ENCODE measurements around the gene AKR1C1.

Gene AKR1C1

DNA sequence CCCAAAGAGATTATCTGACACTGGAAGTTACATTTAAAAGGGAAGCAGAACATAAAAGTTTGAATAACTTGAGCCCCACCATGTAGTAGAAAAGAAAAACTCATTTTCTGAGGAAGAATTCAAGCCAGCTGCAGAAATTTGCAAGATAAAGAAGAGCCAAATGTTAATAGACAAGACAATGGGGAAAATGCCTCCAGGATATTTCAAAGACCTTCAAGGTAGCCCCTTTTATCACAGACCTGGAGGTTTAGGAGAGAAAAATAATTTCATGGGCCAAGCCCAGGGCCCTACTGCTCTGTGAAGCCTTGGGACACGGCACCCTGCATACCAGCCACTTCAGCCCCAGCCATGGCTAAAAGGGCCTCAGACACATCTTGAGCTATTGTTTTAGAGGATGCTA lies 18.4 kb upstream of the AKR1C1 start:
- Histone ChIP-seq H3K4me3 (ENCODE audit: low read length) (no peak overlapping the region), H3K27ac (ENCODE audit: low read depth, low read length) (no peak overlapping the region)

DNA sequence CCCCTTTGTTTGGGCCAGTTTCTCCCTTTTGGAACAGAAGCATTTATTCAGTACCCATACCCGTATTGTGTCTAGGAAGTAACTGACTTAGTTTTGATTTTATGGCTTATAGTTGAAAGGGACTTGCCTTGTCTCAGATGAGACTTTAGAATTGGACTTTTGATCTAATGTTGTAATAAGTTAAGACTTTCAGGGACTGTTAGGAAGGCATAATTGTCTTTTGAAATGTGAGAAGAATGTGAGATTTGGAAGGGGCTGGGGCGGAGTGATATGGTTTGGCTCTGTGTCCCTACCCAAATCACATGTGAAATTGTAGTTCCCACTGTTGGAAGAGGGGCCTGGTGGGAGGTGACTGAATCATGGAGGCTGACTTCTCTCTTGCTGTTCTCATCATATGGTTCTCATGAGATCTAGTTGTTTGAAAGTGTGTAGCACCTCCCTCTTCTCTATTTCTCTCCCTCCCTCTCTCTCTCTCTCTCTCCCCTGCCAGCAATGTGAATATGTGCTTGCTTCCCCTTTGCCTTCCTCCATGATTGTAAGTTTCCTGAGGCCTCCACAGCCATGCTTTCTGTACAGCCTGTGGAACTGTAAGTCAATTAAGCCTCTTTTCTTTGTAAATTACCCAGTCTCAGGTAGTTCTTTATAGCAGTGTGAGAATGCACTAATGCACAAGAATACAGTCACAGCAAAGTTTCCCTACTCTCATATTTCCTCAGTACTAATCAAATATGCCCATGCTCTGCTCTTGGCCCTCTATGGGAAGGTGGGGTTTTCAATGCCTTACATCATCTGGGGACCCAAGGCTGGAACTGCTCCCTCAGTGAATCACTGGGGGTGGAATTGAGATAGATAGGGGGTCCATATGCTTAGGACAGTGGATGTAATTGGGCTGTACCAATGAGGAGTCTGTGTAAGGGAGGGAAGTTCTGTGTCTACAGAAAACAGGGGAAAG lies 17.2 kb upstream of the AKR1C1 start:
- TF ChIP-seq, protein P1, sequence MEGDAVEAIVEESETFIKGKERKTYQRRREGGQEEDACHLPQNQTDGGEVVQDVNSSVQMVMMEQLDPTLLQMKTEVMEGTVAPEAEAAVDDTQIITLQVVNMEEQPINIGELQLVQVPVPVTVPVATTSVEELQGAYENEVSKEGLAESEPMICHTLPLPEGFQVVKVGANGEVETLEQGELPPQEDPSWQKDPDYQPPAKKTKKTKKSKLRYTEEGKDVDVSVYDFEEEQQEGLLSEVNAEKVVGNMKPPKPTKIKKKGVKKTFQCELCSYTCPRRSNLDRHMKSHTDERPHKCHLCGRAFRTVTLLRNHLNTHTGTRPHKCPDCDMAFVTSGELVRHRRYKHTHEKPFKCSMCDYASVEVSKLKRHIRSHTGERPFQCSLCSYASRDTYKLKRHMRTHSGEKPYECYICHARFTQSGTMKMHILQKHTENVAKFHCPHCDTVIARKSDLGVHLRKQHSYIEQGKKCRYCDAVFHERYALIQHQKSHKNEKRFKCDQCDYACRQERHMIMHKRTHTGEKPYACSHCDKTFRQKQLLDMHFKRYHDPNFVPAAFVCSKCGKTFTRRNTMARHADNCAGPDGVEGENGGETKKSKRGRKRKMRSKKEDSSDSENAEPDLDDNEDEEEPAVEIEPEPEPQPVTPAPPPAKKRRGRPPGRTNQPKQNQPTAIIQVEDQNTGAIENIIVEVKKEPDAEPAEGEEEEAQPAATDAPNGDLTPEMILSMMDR (IDR thresholded peaks at IDR 0.05; ENCODE audit: low read depth, low read length, poor library complexity, severe bottlenecking), result no peak
- TF ChIP-seq EZH2phosphoT487 (IDR thresholded peaks at IDR 0.05; ENCODE audit: borderline replicate concordance, low read length), result no peak

More for the DNA sequence above, 18.4 kb upstream of the AKR1C1 start:
- Histone ChIP-seq H3K4me2 (ENCODE audit: low read length) (no peak overlapping the region), H3K79me2 (ENCODE audit: control insufficient read depth, low read length) (no peaks in the 10 kb centered on the region), H4K20me1 (ENCODE audit: control insufficient read depth, insufficient read depth, low read depth, low read length) (no peaks in the 10 kb centered on the region), H3F3A (ENCODE audit: control insufficient read depth, insufficient read depth) (no peaks in the 10 kb centered on the region), H3K4me1 (ENCODE audit: control insufficient read depth, low read length) (no peaks in the 10 kb centered on the region), H3K36me3 (ENCODE audit: control insufficient read depth, low read length) (no peaks in the 10 kb centered on the region), H3K27me3 (ENCODE audit: control insufficient read depth, low read length) (no peaks in the 10 kb centered on the region), H3K9me3 (ENCODE audit: control insufficient read depth, insufficient read depth, low read length) (no peaks in the 10 kb centered on the region), H3K9me2 (replicated peaks; ENCODE audit: control insufficient read depth, low read length) (no peaks in the 10 kb centered on the region)
- TF ChIP-seq, protein P1 (IDR thresholded peaks at IDR 0.05; ENCODE audit: low read depth, low read length, poor library complexity, severe bottlenecking), result no peak
- no peak for TF ChIP-seq EZH2phosphoT487 (IDR thresholded peaks at IDR 0.05; ENCODE audit: borderline replicate concordance, low read length)

DNA sequence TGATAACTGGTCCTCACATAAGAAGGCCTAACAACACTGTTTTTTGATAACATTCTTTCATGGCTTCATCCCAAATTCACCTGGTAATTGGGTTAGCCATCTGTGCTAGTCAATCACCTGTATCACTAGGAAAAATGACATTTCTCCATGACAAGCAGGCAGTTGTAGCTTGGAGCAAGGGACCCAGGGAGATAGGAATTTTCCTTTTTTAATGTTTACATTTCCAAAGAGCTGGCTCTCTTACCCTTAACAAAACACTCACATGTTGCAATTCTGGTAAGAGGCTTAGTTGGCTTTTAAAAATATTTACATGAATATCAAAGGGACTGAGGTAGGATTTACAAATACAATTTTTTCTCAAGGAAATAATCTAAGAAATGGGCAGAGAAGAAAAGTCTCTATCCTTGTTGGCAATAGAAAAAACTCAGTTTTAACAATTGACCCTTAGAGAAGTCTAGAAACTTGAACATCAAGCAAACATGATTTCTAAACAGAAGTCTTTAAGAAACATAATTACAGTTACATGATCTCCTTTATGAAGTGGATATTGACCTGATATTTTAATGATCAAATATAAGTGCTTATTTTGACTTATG lies 16.1 kb upstream of the AKR1C1 start:
- H4K20me1 ChIP-seq (ENCODE audit: control insufficient read depth, insufficient read depth, low read depth, low read length), result no peaks in the 10 kb centered on the region
- TF ChIP-seq, protein P1 (IDR thresholded peaks at IDR 0.05; ENCODE audit: low read depth, low read length, poor library complexity, severe bottlenecking), result no peak
- no peak for TF ChIP-seq EZH2phosphoT487 (IDR thresholded peaks at IDR 0.05; ENCODE audit: borderline replicate concordance, low read length)
- H3K27me3 ChIP-seq (ENCODE audit: control insufficient read depth, low read length), result no peaks in the 10 kb centered on the region
- H3F3A ChIP-seq (ENCODE audit: control insufficient read depth, insufficient read depth), result no peaks in the 10 kb centered on the region
- no peaks in the 10 kb centered on the region for H3K9me3 ChIP-seq (ENCODE audit: control insufficient read depth, insufficient read depth, low read length)
- H3K4me3 ChIP-seq (ENCODE audit: low read length), result no peak overlapping the region
- H3K79me2 ChIP-seq (ENCODE audit: control insufficient read depth, low read length), result no peaks in the 10 kb centered on the region
- H3K9me2 ChIP-seq (replicated peaks; ENCODE audit: control insufficient read depth, low read length), result no peaks in the 10 kb centered on the region
- H3K27ac ChIP-seq (ENCODE audit: low read depth, low read length), result no peak overlapping the region
- H3K4me1 ChIP-seq (ENCODE audit: control insufficient read depth, low read length), result no peaks in the 10 kb centered on the region
- no peaks in the 10 kb centered on the region for H3K36me3 ChIP-seq (ENCODE audit: control insufficient read depth, low read length)
- H3K4me2 ChIP-seq (ENCODE audit: low read length), result no peak overlapping the region

More for the DNA sequence above, 17.2 kb upstream of the AKR1C1 start:
- Histone ChIP-seq H3K9me2 (replicated peaks; ENCODE audit: control insufficient read depth, low read length) (no peaks in the 10 kb centered on the region), H3K27ac (ENCODE audit: low read depth, low read length) (no peak overlapping the region), H3K79me2 (ENCODE audit: control insufficient read depth, low read length) (no peaks in the 10 kb centered on the region), H3K27me3 (ENCODE audit: control insufficient read depth, low read length) (no peaks in the 10 kb centered on the region), H3F3A (ENCODE audit: control insufficient read depth, insufficient read depth) (no peaks in the 10 kb centered on the region), H3K4me2 (ENCODE audit: low read length) (no peak overlapping the region), H4K20me1 (ENCODE audit: control insufficient read depth, insufficient read depth, low read depth, low read length) (no peaks in the 10 kb centered on the region), H3K4me3 (ENCODE audit: low read length) (no peak overlapping the region), H3K36me3 (ENCODE audit: control insufficient read depth, low read length) (no peaks in the 10 kb centered on the region), H3K4me1 (ENCODE audit: control insufficient read depth, low read length) (no peaks in the 10 kb centered on the region), H3K9me3 (ENCODE audit: control insufficient read depth, insufficient read depth, low read length) (no peaks in the 10 kb centered on the region)

All from DOHH2 (cell line).